ENCODE data around the gene TPD52L1.

TPD52L1 gene

DNA sequence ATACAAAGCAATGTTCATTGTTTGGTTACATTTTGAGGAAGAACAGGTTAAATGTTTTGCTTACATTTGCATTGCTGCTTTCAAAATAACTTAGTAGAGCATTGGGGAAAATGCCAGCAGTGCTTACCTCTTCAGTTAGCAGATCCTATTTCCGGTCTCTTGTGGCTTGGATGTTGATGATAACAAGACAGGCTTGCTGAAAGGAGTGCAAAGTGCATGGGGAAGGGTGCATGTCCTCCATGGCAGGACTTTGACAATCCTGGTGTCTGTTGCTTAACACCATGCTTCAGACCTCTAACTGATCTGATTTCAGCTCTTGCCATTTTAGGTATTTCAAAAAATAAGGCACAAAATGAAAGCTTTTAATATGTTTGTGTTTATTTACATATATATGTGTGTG, 21.1 kb downstream of the TPD52L1 start:
- no peak for DNase-seq (ENCODE audit: low read depth, low spot score)

DNA sequence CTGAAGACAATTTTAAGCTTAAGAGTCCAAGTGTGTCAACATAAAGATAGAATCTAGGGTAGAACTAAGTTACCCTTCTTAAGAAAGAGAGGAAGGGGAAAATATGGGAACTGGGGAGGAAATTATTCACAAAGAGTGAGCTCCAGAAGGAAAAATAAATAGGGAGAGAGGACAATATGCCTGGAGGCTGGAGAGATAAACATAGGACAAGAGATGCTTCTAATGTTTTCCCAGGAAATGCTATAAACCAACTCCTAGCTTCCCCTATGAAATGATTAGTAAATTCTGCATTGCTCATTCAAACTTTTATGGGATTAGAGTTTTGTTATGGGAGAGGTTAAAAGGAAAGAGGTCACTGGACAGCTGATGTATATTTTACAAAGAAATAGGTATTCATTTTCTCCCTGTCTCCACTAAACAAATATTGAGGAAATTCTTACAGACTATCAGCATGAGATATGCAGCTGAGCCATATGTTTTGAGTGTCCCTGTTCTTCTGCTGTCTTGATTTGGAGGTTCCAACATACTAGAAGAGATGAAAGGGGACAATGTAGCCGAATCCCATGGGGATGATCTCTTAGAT, 22.0 kb downstream of the TPD52L1 start:
- no peak for DNase-seq (ENCODE audit: low read depth, low spot score)

DNA sequence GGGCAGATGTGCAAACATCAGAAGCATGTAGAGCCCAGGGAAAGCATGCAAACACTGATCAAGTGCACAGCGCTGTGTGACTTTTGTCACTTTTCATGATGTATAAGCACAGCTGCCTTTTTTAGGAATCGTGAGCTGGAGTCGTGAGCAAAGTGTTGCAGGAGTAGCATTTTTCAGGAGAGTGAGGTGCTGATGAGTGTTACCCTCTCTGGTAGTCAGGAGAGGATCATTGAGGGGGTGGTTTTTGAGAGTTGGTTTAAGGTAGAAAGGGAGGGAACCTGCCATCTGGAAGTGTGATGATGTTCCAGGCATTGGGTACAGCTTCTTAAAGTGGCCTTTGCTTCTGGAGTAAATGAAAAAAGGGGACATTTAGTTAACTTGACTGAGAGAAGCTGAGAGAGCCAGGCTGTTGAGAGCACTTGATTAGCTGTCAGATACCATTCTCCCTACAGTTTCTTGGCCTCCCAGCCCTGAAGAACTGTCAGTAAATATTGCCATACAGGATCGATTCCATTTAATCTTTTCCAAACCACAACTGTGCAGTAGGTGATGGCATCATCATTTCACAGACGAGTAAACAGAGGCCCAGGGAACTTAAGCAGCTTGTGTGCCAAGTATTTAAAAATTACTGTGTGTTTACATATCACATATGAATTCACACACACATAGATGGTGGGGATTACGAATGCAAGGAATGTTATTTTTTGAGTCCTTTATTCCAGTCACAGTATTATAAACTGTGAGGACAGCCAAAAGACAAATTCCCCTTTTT, 28.9 kb downstream of the TPD52L1 start:
- DNase-seq (ENCODE audit: low read depth, low spot score) = peak; percentile 56

DNA sequence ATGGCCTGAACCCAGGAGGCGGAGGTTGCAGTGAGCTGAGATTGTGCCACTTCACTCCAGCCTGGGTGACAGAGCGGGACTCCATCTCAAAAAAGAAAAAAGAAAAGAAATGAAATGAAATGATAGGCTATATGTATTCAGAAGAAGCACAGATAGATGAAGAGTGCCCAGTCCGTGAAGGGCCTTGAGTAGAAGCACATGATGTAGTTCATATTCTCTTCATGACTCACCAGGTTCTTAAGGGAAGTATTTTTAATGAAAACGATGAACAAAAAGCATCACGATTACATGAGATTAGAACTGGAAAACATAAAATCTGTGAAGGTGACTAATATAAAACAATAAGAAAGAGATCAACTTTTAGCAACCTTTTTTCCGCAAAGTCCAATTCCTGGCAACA, 29.8 kb downstream of the TPD52L1 start:
- DNase-seq (ENCODE audit: low read depth, low spot score) = peak; percentile 65

DNA sequence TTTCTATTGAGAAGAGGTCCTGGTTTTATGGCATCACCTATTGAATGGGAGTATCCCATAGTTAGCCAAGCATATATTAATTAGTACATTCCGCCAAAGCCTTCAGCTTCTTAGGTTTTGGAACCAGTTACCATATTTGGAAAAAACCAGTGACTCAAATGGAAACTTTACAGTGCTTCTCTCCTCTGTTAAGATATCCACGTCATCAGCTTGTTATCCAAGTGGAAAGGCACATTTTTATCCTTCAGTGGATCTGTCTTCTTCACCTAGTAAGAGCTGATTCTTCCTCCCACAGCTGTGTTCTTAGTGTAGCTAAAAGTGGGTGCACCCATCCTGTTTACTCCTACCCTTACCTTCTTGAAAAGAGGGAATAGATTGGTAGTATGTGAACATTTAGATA, 34.5 kb downstream of the TPD52L1 start:
- DNase-seq (ENCODE audit: low read depth, low spot score) = peak; percentile 89

DNA sequence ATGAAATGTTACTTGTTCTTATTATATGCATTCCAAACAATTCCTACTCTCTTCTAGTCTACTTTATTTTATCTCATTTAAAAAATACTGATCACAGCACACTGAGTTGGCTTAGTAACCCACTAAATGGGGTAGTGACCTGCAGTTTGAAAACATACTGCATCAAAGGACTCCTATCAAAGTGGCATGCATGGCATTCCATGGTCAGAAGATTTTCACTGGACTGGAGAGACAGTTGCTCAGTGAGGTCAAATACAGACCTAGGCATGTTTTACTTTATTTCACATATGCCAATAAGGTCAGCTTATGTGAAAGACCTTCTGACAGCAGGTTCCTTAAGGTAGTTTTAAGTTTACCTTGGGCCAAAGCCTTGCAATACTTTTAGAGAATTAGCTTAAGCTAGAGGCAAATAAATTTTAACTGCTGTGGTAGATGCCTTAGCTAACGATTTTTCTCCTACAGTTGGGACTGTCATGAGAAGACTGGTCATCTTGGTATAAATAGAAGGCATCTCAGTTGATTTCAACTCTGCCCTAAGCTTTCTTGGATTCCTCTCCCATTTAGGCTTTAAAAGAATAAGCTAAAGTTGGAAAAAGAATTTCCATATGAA, 35.1 kb downstream of the TPD52L1 start:
- peak; percentile 39 for DNase-seq (ENCODE audit: low read depth, low spot score)

DNA sequence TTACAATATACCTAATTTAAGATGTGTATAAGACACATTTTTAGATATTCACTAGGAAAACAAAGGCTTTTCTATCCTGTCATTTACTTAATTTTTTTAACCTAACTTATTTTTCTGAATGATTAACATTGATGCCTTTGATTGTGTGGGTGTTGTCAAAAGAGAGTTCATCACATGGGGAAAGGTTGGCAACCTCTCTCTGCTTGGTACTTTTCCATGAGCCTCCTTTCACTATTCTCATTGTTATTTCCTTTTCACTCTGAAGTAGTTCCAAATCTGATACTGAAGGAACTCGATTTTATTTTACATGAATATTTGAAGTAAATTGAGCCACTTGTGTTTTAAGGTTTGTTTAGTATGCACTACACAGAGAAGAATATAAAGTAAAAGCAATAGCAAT, 35.9 kb downstream of the TPD52L1 start:
- no peak for DNase-seq (ENCODE audit: low read depth, low spot score)

DNA sequence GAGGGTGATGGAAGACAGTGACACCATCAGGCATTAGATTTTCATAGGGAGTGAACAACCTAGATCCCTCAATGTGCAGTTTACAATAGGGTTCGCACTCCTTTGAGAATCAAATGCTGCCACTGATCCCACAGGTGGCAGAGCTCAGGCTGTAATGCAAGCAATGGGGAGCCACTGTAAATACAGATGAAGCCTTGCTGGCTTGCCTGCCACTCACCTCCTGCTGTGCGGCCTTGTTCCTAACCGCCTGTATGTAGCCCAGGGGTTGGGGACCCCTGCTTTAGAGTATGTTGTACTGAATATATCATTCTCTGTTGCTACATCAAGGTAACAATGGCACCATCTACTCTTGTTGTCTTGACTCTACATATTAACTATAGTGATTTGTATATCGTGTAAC, 37.1 kb downstream of the TPD52L1 start:
- no peak for DNase-seq (ENCODE audit: low read depth, low spot score)

DNA sequence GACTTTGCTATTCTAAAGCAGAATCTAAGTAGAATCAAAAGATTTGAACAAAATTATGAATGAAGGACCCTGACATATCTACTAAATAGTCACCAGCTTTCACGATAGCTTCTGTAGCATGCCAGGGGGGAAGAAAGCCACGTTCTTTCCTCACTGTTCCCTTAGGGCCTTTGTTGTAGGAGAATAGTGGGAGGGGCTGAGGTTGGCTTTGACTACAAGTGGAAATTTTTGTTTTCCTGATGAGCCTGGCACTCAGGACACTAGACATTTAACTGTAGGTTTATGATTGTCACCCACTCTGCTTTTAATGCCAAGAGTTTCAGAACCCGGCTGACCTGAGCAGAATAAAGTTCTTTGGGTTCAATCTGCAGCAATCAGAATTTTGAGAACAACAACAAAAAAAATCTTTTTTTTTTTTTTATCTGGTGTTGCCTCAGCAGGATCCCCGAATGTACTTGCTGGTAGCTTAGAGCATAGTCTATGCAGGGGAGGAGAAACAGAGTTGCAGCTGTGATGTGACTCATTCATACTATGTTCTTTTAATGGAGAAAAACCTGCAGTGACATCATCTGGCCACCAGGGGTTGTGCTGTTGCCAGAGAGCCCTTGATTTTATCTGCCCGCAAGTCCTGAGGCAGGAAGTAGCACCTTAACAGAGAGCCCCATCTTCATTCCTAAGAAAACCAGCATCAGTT, 38.5 kb downstream of the TPD52L1 start:
- DNase-seq (ENCODE audit: low read depth, low spot score) = peak; percentile 81

DNA sequence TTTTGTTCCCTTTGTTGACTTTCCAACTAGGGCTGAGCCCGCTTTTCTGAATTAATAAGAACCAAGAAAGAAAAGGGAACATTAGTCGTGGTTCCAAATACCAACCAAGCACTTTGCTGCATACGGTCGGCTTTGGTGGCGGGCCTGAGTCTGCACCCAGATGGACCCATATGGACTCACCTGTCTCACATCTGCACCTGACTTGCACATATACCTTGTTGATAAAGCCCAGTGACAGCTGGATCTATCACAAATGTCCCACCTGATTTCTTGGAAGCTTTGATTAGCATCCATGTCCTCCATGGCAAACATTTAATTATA, 39.0 kb downstream of the TPD52L1 start:
- no peak for DNase-seq (ENCODE audit: low read depth, low spot score)

DNA sequence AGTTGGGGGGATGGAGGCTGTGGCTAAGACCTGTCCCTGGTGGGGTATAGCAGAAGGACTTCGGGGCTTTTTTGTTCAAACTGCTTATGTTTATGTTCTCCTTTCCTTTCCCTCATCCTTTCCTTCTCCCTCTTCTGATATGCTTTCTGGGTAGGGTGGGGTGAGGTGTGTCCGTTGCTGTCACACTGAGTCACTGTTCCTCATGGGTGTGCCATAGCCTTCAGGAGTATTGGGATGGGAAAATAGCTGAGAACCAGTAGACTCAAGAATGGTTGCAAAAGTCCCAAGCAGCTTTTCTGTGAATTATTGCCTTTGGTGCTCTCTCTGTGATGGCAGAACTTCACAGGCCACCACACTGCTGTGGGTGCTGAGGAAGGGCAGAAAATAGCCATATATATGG, 39.6 kb downstream of the TPD52L1 start:
- no peak for DNase-seq (ENCODE audit: low read depth, low spot score)

DNA sequence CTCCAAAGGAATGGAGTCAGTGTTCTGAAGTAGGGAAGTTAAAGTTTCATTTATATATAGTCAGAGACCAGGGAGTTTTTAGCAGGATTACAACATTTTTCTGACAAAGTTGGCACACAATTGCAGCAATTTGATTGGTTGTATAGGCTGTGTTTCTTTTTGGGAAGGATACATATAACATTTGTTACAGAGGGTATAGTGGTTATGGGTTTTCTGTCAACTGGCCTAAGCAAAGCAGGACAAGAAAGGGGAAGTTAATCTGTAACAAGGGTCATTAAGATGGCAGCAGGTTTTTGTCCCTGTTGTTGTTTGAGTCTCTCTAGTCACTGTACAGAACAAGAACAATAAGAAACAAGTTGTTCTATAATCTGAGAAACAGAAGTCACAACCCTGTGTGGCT, 41.4 kb downstream of the TPD52L1 start:
- no peak for DNase-seq (ENCODE audit: low read depth, low spot score)

DNA sequence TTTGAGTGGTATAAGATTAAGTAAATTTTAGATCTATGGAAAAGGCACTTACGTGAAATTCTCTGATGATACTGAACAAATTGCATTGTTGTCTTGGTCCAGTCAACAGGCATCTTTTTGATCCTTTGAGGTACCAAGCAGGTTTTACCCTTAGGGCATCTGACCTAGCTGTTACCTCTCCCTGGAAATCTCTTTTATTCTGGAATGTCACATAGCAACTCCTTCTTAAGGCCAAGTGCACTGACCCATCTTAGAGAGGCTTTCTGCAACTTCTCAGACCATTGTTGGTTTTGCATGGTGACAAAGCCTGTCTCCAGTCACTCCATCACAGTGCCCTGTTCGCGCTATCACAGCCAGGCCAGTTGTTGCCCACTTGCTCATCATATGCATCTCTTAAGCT, 42.0 kb downstream of the TPD52L1 start:
- no peak for DNase-seq (ENCODE audit: low read depth, low spot score)

DNA sequence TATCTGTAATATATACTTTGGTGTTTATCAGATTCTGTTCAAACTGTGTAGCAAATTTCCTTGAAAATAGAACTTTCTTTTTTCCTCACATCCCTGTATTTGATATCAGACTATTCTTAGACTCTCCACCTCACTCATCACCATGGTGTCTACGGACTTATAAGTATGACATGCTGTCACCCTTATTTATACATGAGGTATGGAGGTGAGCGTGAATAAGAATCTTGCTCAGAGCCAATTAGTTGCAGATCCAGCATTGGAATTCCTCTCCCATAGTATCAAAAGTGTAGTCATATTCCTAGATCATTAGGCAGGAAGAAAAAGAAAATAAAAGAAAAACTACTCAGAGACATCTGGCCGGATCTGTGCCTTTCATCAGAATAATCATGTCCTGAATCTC, 43.0 kb downstream of the TPD52L1 start:
- no peak for DNase-seq (ENCODE audit: low read depth, low spot score)

DNA sequence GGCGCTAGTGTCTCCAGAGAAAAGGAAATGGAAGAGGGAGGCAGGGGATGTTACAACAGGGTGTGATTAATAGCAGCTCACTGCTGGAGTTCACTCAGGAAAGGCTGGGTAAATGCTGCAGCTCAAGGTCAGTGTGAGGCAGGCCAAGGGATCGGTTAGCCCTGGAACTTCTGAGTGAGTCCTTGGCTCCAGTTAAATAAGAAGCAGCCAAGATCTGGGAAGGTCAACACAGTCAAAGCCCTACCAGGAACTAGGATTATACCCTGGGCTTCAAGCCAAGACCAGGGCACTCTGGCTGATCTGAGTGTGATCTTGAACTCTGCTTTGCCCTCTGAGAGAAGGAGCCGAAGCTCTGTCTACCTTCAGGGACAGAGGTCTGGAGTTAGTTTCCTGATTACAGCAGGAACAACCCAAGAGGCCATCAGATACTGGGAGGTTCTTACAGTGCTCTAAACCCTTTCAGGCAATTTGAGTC, 44.3 kb downstream of the TPD52L1 start:
- peak; percentile 59 for DNase-seq (ENCODE audit: low read depth, low spot score)

DNA sequence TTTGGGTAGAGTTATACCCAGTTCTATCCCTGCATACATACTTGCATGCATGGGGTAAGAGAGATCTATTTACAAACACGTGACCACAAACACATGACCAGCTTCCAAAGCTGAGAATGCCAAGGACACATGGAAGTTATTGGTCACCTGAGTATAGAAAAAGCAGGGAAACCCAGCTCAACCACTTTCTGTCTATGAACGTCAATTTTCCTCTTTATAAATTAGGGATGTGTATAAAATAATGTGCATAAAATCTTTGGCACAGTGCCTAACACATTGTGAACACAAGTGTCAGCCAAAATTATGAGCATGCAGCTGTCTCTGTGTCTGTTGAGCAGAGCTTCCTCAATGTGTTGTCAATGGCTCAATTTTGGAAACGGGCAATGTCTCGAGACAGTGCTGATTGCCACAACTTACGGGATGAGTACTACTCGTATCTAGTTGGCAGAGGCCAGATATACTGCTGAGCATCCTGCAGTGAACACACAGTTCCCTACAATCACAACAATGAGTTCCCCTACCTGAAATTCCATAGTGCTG, 44.9 kb downstream of the TPD52L1 start:
- DNase-seq (ENCODE audit: low read depth, low spot score) = no peak

DNA sequence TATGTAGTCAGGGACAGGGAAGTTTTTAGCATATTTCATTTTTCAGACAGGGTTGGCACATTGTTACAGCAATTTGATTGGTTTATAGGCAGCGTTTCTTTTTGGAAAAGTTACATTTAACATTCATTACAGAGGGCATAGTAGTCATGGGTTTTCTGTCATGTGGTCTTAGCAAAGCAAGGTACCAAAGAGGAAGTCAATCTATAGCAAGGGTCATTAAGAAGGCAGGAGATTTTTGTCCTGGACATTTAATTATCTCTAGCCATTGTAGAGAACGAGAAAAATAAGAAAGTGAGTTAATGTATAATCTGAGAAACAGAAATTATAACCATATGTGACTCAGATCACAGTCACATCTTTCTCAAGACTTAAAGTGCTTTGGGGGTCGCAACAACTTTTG, 47.4 kb downstream of the TPD52L1 start:
- no peak for DNase-seq (ENCODE audit: low read depth, low spot score)

DNA sequence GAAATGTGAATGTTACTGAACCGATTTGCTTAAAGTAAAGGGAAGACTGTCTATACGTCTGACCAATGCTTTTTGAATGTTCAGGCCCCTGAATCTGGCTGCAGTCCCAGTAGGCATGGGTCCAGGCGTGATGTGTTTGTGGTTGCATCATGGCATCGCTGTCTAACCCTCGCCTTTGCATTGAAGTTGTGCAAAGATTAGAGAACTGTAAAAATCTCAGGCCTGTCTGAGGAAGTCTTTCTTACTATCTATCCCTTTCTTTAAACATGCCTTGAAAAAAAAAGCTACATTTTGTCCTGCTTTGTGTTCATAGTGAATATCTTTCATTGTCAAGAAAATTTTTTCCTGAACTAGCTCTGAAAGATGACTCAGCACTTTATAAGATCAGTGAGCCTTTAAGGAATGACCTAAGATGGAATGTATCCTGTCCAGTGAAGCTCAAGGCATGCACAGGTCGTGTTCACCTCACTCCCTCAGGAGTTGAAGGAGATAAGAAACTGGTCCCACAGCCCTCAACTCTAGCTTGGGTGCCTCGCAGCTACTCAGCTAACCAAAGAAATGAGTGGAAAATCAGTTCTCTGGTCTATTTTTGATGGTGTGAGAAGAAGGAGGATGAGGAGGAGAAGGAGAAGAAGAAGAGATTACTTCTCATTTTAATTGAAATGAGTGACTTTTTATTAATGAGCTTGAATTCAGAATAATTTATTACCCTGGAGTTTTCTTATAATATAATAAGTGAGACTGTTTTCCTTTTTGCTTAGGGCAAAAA, 48.6 kb downstream of the TPD52L1 start:
- DNase-seq (ENCODE audit: low read depth, low spot score) = peak; percentile 90

DNA sequence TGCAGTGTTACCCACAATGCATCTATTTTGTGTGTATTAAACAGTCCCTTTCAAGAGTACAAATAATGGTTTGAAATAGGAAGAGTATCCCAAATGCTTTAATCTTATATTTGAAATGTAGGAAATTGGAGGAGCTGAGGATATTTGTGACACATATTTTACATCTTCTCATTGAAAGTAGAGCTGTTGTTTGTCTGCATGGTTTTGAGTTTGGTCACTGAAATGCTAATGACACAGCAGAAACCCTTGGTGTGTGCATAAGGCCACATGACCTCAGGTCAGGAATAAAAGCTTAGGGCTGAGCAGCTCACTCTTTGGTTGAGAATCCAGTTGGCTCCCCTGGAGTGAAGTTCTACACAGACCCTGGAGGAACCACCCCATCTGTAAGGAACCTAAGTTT, 49.8 kb downstream of the TPD52L1 start:
- DNase-seq (ENCODE audit: low read depth, low spot score) = no peak

DNA sequence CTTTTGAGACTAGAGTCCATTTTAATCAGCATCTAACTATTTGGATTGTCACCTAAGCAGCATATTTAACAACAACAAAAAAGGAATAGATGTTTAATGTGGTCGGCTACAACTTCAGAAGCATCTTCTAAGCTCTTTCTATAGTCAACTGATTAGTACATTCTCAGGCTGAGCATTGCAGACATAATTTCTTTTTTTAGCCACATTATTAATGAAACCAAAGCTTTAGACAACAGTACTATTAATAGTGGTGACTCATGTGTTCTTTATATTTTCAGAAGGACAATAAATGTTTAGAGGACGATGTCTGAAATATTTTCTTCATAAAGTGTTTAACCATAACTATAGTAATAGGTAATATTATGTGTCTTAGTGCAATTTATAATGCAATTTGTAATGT, 52.4 kb downstream of the TPD52L1 start:
- no peak for DNase-seq (ENCODE audit: low read depth, low spot score)

DNA sequence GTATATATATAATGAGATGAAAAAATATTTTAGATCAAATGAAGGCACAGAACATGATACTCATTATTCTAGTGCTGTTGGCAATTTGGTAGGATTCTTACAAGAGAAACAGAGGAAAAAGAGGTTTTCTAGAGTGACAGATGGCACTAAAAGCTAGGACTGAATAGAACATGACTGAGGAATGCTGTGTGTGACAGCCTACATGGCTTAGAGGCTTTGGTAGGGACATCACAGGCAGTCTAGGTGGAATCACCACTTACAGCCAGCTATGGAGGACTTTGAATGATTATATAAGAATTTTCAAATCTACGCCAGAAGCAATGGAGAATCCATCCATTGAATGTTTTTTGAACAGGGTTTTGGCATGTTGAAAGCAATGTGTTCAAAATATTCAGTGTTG, 52.8 kb downstream of the TPD52L1 start:
- no peak for DNase-seq (ENCODE audit: low read depth, low spot score)

DNA sequence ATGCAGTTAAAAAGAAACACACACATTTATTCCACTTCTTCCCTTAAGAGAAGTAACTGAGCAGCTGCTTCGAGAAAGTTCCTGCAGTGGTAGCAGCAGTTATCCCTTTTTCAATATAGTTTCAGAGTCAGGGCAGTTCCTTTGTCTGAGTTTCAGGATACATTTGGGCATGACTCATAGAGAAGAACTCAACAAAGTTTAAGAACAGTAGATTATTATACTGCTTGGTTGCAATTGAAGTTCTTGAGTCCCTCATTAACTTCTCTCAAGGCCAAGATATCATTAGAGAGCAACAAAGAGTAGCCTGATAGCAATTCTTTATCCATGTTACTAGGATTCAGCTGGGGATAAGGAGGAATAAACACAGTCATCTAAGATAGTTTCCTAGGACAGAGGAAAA, 54.4 kb downstream of the TPD52L1 start:
- DNase-seq (ENCODE audit: low read depth, low spot score) = no peak

All from astrocyte of the hippocampus (primary cell).